Stimulated activated naive CD8-positive, alpha-beta T cell treated with anti-CD3 and anti-CD28 coated beads, Interleukin-15, amount 100 ng/mL, for 72 hours (primary cell): ENCODE measurements around the gene NDFIP2.

ENCODE experiments used
- ATAC-seq: fragments of 150-1000 bp; cut with Tn5 transposase; 2 replicates; pipeline ENCODE4 v1.10.0; 2021; ENCODE audit warnings: mild to moderate bottlenecking, moderate library complexity
- DNase-seq, 2 donors: peaks; one replicate each; pipeline ENCODE4 v3.0.0; 2021 to 2022
- H3K27ac Mint-ChIP-seq, 2 donors: one replicate each; pipeline ENCODE4 v1.8.0; 2022; ENCODE audit warnings: mild to moderate bottlenecking in 2 of 2, mixed read lengths in 2 of 2, moderate library complexity in 2 of 2
- H3K27me3 Mint-ChIP-seq: one replicate; pipeline ENCODE4 v1.8.0; 2022; ENCODE audit warnings: mixed read lengths
- H3K4me1 Mint-ChIP-seq: one replicate; pipeline ENCODE4 v1.8.0; 2022; ENCODE audit warnings: mild to moderate bottlenecking, mixed read lengths
- H3K4me3 Mint-ChIP-seq, 2 donors: one replicate each; pipeline ENCODE4 v1.8.0; 2022; ENCODE audit warnings: mild to moderate bottlenecking in 2 of 2, mixed read lengths in 2 of 2, moderate library complexity in 1 of 2
- H3K9me3 Mint-ChIP-seq, 2 donors: one replicate each; pipeline ENCODE4 v1.8.0; 2022; ENCODE audit warnings: mixed read lengths in 2 of 2

NDFIP2 gene

GRCh38 chr13:79477968-79478367 is 3.0 kb upstream of the NDFIP2 start:
- DNase-seq (no peak), ATAC-seq (no peak)
- H3K4me1 Mint-ChIP-seq = peaks cover 34% of the 10 kb centered on the region
- peaks cover 36% of the 10 kb centered on the region for H3K27me3 Mint-ChIP-seq
- H3K4me3 Mint-ChIP-seq = no peak overlapping the region
- H3K27ac Mint-ChIP-seq = no peak overlapping the region
- peaks cover 6 to 9% of the 10 kb centered on the region in 2 donors for H3K9me3 Mint-ChIP-seq

- DNase-seq (no peak), ATAC-seq (no peak)
- Mint-ChIP-seq H3K27me3 (peaks cover 36% of the 10 kb centered on the region), H3K9me3 (peaks cover 0 to under 1% of the 10 kb centered on the region in 2 donors), H3K27ac (peak overlapping the region in 1 of 2 donors; percentile 24), H3K4me1 (peaks cover 44% of the 10 kb centered on the region), H3K4me3 (peak overlapping the region in 1 of 2 donors; percentile 91)
These were observed 1.1 kb upstream of the NDFIP2 start for GRCh38 chr13:79479882-79480281.

- Mint-ChIP-seq H3K4me3 (peak overlapping the region; percentile 91 to 93), H3K27me3 (peaks cover 36% of the 10 kb centered on the region), H3K9me3 (no peaks in the 10 kb centered on the region), H3K27ac (peak overlapping the region; percentile 90 to 97), H3K4me1 (peaks cover 58% of the 10 kb centered on the region)
- peak; percentile 86 for ATAC-seq
- DNase-seq = peak; percentile 45 to 76
These were observed 714 bp downstream of the NDFIP2 start for GRCh38 chr13:79481685-79482052.

- DNase-seq = no peak
- Mint-ChIP-seq H3K27ac (peak overlapping the region; percentile 90 to 97), H3K4me3 (peak overlapping the region; percentile 91 to 93), H3K4me1 (peaks cover 65% of the 10 kb centered on the region), H3K9me3 (no peaks in the 10 kb centered on the region), H3K27me3 (peaks cover 33% of the 10 kb centered on the region)
- no peak for ATAC-seq
These were observed 1.5 kb downstream of the NDFIP2 start for GRCh38 chr13:79482281-79482970.

GRCh38 chr13:79483086-79483706 is 2.2 kb downstream of the NDFIP2 start:
- DNase-seq (no peak), ATAC-seq (no peak)
- H3K27ac Mint-ChIP-seq = peak overlapping the region in 1 of 2 donors; percentile 70
- peaks cover 73% of the 10 kb centered on the region for H3K4me1 Mint-ChIP-seq
- peak overlapping the region; percentile 61 to 82 for H3K4me3 Mint-ChIP-seq
- H3K9me3 Mint-ChIP-seq = no peaks in the 10 kb centered on the region
- peaks cover 26% of the 10 kb centered on the region for H3K27me3 Mint-ChIP-seq

GRCh38 chr13:79485014-79485811 is 4.3 kb downstream of the NDFIP2 start:
- Mint-ChIP-seq H3K4me3 (peak overlapping the region; percentile 0 to 49), H3K27me3 (peaks cover 5% of the 10 kb centered on the region), H3K27ac (peak overlapping the region in 1 of 2 donors; percentile 55), H3K9me3 (peaks cover 0 to 7% of the 10 kb centered on the region in 2 donors), H3K4me1 (peaks cover 70% of the 10 kb centered on the region)
- ATAC-seq = no peak
- no peak for DNase-seq

- Mint-ChIP-seq H3K4me1 (peaks cover 66% of the 10 kb centered on the region), H3K4me3 (peak overlapping the region in 1 of 2 donors; percentile 70)
These were observed 5.7 kb downstream of the NDFIP2 start for GRCh38 chr13:79486433-79487188.

GRCh38 chr13:79490326-79490725 is 9.4 kb downstream of the NDFIP2 start:
- no peak for DNase-seq
- Mint-ChIP-seq H3K27ac (no peak overlapping the region), H3K9me3 (peaks cover 0 to 7% of the 10 kb centered on the region in 2 donors), H3K27me3 (no peaks in the 10 kb centered on the region), H3K4me3 (no peak overlapping the region), H3K4me1 (peaks cover 84% of the 10 kb centered on the region)
- ATAC-seq = no peak

More at GRCh38 chr13:79486433-79487188, 5.7 kb downstream of the NDFIP2 start:
- DNase-seq = no peak
- H3K9me3 Mint-ChIP-seq = peaks cover 0 to 7% of the 10 kb centered on the region in 2 donors
- peak; percentile 12 for ATAC-seq
- H3K27me3 Mint-ChIP-seq = no peaks in the 10 kb centered on the region
- no peak overlapping the region for H3K27ac Mint-ChIP-seq

- Mint-ChIP-seq H3K27me3 (no peaks in the 10 kb centered on the region), H3K4me3 (no peak overlapping the region), H3K4me1 (peaks cover 84% of the 10 kb centered on the region), H3K9me3 (peaks cover 0 to 7% of the 10 kb centered on the region in 2 donors), H3K27ac (no peak overlapping the region)
- ATAC-seq (no peak), DNase-seq (no peak)
These were observed 9.9 kb downstream of the NDFIP2 start for GRCh38 chr13:79490824-79491223.

- Mint-ChIP-seq H3K27me3 (no peaks in the 10 kb centered on the region), H3K9me3 (peaks cover 0 to 7% of the 10 kb centered on the region in 2 donors), H3K27ac (no peak overlapping the region), H3K4me1 (peaks cover 84% of the 10 kb centered on the region), H3K4me3 (no peak overlapping the region)
- no peak for DNase-seq
- no peak for ATAC-seq
These were observed 10.8 kb downstream of the NDFIP2 start for GRCh38 chr13:79491715-79492114.

GRCh38 chr13:79492313-79492798 is 11.4 kb downstream of the NDFIP2 start:
- Mint-ChIP-seq H3K4me3 (peak overlapping the region; percentile 43 to 65), H3K4me1 (peaks cover 83% of the 10 kb centered on the region), H3K27me3 (no peaks in the 10 kb centered on the region), H3K27ac (peak overlapping the region; percentile 7 to 44), H3K9me3 (peaks cover 0 to 7% of the 10 kb centered on the region in 2 donors)
- no peak for DNase-seq
- ATAC-seq = peak; percentile 87

GRCh38 chr13:79492918-79493594 is 12.1 kb downstream of the NDFIP2 start:
- DNase-seq (no peak), ATAC-seq (no peak)
- peaks cover 83% of the 10 kb centered on the region for H3K4me1 Mint-ChIP-seq
- H3K9me3 Mint-ChIP-seq = peaks cover 0 to 7% of the 10 kb centered on the region in 2 donors
- H3K27ac Mint-ChIP-seq = peak overlapping the region in 1 of 2 donors; percentile 1
- peak overlapping the region; percentile 43 to 65 for H3K4me3 Mint-ChIP-seq
- H3K27me3 Mint-ChIP-seq = no peaks in the 10 kb centered on the region

GRCh38 chr13:79496188-79496587 is 15.2 kb downstream of the NDFIP2 start:
- Mint-ChIP-seq H3K9me3 (no peaks in the 10 kb centered on the region), H3K4me3 (no peak overlapping the region), H3K27me3 (no peaks in the 10 kb centered on the region), H3K4me1 (peaks cover 80% of the 10 kb centered on the region), H3K27ac (no peak overlapping the region)
- ATAC-seq = no peak
- DNase-seq = no peak

- ATAC-seq = no peak
- H3K27me3 Mint-ChIP-seq = no peaks in the 10 kb centered on the region
- H3K4me3 Mint-ChIP-seq = no peak overlapping the region
- DNase-seq = no peak
- no peaks in the 10 kb centered on the region for H3K9me3 Mint-ChIP-seq
- H3K4me1 Mint-ChIP-seq = peaks cover 80% of the 10 kb centered on the region
- no peak overlapping the region for H3K27ac Mint-ChIP-seq
These were observed 16.1 kb downstream of the NDFIP2 start for GRCh38 chr13:79497064-79497463.
